Neural cell (in vitro differentiated cells): ENCODE measurements around the gene AP5Z1.

ENCODE experiments used
- CTCF ChIP-seq: fragments of 450-650 bp; IDR thresholded peaks from 2 replicates; pipeline ENCODE4 v1.5.1; 2014; ENCODE audit warnings: antibody characterized with exemption, mild to moderate bottlenecking, moderate library complexity; ENCODE audit not compliant: poor library complexity, severe bottlenecking
- EP300 ChIP-seq: fragments of 450-650 bp; conservative IDR thresholded peaks from 2 replicates; pipeline ENCODE4 v1.6.1; 2014; ENCODE audit warnings: antibody characterized with exemption, mild to moderate bottlenecking, moderate library complexity; ENCODE audit not compliant: poor library complexity, severe bottlenecking
- EZH2 ChIP-seq: fragments of 200-600, 300-800 bp; shearing (Covaris generic), sonication (generic); IDR thresholded peaks from 2 replicates; pipeline ENCODE4 v1.6.1; 2014; ENCODE audit warnings: antibody characterized with exemption, low read length, borderline replicate concordance, mild to moderate bottlenecking; ENCODE audit not compliant: insufficient read depth, poor library complexity, severe bottlenecking
- POLR2AphosphoS5 ChIP-seq: IDR thresholded peaks from 2 replicates; pipeline ENCODE4 v1.6.1; 2012
- TAF1 ChIP-seq: IDR thresholded peaks from 2 replicates; pipeline ENCODE4 v1.6.1; 2012; ENCODE audit warnings: low read depth

GRCh38 chr7:4748231-4748681 is 27.2 kb upstream of the AP5Z1 start:
- TF ChIP-seq TAF1 (no peak), CTCF (no peak), POLR2AphosphoS5 (no peak), EZH2 (no peak), EP300 (no peak)
